Skeletal muscle cell (primary cell): ENCODE measurements around the gene SETBP1.

Experiments
- DNase-seq: peaks from one replicate; pipeline ENCODE4 v3.0.0-alpha.2; 2010; ENCODE audit warnings: low read depth
- H3K4me3 ChIP-seq: 2 replicates; pipeline ENCODE4 v1.5.1; 2011; ENCODE audit warnings: low read depth, mild to moderate bottlenecking, control low read depth, low read length, moderate library complexity

The SETBP1 gene

GRCh38 chr18:44904768-44905167 lies 224.1 kb downstream of the SETBP1 start:
- no peak overlapping the region for H3K4me3 ChIP-seq
- DNase-seq: no peak

- peak; percentile 18 for DNase-seq
- H3K4me3 ChIP-seq: no peak overlapping the region
Measured at GRCh38 chr18:44909191-44909719, 228.6 kb downstream of the SETBP1 start.

GRCh38 chr18:44911260-44911659 lies 230.6 kb downstream of the SETBP1 start:
- H3K4me3 ChIP-seq: no peak overlapping the region
- DNase-seq: no peak

GRCh38 chr18:44911773-44912172 lies 231.1 kb downstream of the SETBP1 start:
- no peak for DNase-seq
- no peak overlapping the region for H3K4me3 ChIP-seq

GRCh38 chr18:44912740-44913478 lies 232.2 kb downstream of the SETBP1 start:
- H3K4me3 ChIP-seq: no peak overlapping the region
- no peak for DNase-seq

- no peak for DNase-seq
- H3K4me3 ChIP-seq: no peak overlapping the region
Measured at GRCh38 chr18:44914028-44914427, 233.3 kb downstream of the SETBP1 start.

GRCh38 chr18:44915213-44915612 lies 234.5 kb downstream of the SETBP1 start:
- no peak overlapping the region for H3K4me3 ChIP-seq
- no peak for DNase-seq

- no peak for DNase-seq
- H3K4me3 ChIP-seq: no peak overlapping the region
Measured at GRCh38 chr18:44915661-44916060, 235.0 kb downstream of the SETBP1 start.

GRCh38 chr18:44916429-44917207 lies 235.9 kb downstream of the SETBP1 start:
- no peak overlapping the region for H3K4me3 ChIP-seq
- DNase-seq: no peak

GRCh38 chr18:44917216-44918141 lies 236.8 kb downstream of the SETBP1 start:
- no peak overlapping the region for H3K4me3 ChIP-seq
- DNase-seq: no peak

- DNase-seq: no peak
- H3K4me3 ChIP-seq: no peak overlapping the region
Measured at GRCh38 chr18:44918142-44918476, 237.4 kb downstream of the SETBP1 start.

GRCh38 chr18:44920441-44920840 lies 239.8 kb downstream of the SETBP1 start:
- no peak overlapping the region for H3K4me3 ChIP-seq
- no peak for DNase-seq

GRCh38 chr18:44921974-44922373 lies 241.3 kb downstream of the SETBP1 start:
- DNase-seq: no peak
- H3K4me3 ChIP-seq: no peak overlapping the region

- no peak overlapping the region for H3K4me3 ChIP-seq
- DNase-seq: peak; percentile 32
Measured at GRCh38 chr18:44922968-44923367, 242.3 kb downstream of the SETBP1 start.

- DNase-seq: no peak
- no peak overlapping the region for H3K4me3 ChIP-seq
Measured at GRCh38 chr18:44924785-44925499, 244.3 kb downstream of the SETBP1 start.

GRCh38 chr18:44927127-44927849 lies 246.6 kb downstream of the SETBP1 start:
- no peak overlapping the region for H3K4me3 ChIP-seq
- no peak for DNase-seq

GRCh38 chr18:44934901-44935300 lies 254.2 kb downstream of the SETBP1 start:
- no peak overlapping the region for H3K4me3 ChIP-seq
- DNase-seq: no peak

GRCh38 chr18:44935455-44935854 lies 254.8 kb downstream of the SETBP1 start:
- H3K4me3 ChIP-seq: no peak overlapping the region
- no peak for DNase-seq

GRCh38 chr18:44936485-44936884 lies 255.8 kb downstream of the SETBP1 start:
- no peak for DNase-seq
- no peak overlapping the region for H3K4me3 ChIP-seq
